Measurements from ENCODE around the gene KCNAB2.
"Not testable (repeated sequence)": the region's sequence is repeated elsewhere in the genome, so short reads cannot be mapped to it uniquely, and the experiment has no call there.

DNA sequence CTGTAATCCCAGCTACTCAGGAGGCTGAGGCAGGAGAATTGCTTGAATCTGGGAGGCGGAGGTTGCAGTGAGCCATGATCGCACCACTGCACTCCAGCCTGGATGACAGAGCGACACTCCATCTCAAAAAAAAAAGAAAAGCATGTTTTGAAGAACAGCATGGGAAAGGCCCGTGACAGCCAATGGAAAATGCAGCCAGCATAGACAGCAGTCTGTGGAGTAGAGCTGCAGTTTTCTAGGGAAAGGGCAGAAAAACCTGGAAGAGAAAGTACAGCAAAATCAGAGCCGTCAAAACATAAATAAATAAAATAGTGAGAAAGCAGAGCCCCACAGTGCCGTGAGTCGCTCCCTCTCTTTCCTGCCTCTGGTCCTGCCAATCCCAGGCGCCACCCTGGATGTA is 31.4 kb downstream of the KCNAB2 start:
- TF ChIP-seq CREB1 (CRISPR knock-in tag; IDR thresholded peaks at IDR 0.05); ZNF416 (CRISPR knock-in tag; IDR thresholded peaks at IDR 0.05); CREM (CRISPR knock-in tag; IDR thresholded peaks at IDR 0.05); SMAD3 (CRISPR knock-in tag; IDR thresholded peaks at IDR 0.05; ENCODE audit: borderline replicate concordance); TP53 (CRISPR knock-in tag; IDR thresholded peaks at IDR 0.05); JUN (CRISPR knock-in tag; IDR thresholded peaks at IDR 0.05); GRHL2 (CRISPR knock-in tag; IDR thresholded peaks at IDR 0.05; ENCODE audit: insufficient replicate concordance, severe bottlenecking): not testable (repeated sequence)
- TF ChIP-seq, protein P1, sequence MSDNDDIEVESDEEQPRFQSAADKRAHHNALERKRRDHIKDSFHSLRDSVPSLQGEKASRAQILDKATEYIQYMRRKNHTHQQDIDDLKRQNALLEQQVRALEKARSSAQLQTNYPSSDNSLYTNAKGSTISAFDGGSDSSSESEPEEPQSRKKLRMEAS (CRISPR knock-in tag; IDR thresholded peaks at IDR 0.05) = not testable (repeated sequence)
- TF ChIP-seq, protein P2, sequence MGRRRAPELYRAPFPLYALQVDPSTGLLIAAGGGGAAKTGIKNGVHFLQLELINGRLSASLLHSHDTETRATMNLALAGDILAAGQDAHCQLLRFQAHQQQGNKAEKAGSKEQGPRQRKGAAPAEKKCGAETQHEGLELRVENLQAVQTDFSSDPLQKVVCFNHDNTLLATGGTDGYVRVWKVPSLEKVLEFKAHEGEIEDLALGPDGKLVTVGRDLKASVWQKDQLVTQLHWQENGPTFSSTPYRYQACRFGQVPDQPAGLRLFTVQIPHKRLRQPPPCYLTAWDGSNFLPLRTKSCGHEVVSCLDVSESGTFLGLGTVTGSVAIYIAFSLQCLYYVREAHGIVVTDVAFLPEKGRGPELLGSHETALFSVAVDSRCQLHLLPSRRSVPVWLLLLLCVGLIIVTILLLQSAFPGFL (CRISPR knock-in tag; IDR thresholded peaks at IDR 0.05; ENCODE audit: borderline replicate concordance) = not testable (repeated sequence)
- TF ChIP-seq, protein P3, sequence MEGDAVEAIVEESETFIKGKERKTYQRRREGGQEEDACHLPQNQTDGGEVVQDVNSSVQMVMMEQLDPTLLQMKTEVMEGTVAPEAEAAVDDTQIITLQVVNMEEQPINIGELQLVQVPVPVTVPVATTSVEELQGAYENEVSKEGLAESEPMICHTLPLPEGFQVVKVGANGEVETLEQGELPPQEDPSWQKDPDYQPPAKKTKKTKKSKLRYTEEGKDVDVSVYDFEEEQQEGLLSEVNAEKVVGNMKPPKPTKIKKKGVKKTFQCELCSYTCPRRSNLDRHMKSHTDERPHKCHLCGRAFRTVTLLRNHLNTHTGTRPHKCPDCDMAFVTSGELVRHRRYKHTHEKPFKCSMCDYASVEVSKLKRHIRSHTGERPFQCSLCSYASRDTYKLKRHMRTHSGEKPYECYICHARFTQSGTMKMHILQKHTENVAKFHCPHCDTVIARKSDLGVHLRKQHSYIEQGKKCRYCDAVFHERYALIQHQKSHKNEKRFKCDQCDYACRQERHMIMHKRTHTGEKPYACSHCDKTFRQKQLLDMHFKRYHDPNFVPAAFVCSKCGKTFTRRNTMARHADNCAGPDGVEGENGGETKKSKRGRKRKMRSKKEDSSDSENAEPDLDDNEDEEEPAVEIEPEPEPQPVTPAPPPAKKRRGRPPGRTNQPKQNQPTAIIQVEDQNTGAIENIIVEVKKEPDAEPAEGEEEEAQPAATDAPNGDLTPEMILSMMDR (IDR thresholded peaks at IDR 0.05) = not testable (repeated sequence)
- TF ChIP-seq, protein P4, sequence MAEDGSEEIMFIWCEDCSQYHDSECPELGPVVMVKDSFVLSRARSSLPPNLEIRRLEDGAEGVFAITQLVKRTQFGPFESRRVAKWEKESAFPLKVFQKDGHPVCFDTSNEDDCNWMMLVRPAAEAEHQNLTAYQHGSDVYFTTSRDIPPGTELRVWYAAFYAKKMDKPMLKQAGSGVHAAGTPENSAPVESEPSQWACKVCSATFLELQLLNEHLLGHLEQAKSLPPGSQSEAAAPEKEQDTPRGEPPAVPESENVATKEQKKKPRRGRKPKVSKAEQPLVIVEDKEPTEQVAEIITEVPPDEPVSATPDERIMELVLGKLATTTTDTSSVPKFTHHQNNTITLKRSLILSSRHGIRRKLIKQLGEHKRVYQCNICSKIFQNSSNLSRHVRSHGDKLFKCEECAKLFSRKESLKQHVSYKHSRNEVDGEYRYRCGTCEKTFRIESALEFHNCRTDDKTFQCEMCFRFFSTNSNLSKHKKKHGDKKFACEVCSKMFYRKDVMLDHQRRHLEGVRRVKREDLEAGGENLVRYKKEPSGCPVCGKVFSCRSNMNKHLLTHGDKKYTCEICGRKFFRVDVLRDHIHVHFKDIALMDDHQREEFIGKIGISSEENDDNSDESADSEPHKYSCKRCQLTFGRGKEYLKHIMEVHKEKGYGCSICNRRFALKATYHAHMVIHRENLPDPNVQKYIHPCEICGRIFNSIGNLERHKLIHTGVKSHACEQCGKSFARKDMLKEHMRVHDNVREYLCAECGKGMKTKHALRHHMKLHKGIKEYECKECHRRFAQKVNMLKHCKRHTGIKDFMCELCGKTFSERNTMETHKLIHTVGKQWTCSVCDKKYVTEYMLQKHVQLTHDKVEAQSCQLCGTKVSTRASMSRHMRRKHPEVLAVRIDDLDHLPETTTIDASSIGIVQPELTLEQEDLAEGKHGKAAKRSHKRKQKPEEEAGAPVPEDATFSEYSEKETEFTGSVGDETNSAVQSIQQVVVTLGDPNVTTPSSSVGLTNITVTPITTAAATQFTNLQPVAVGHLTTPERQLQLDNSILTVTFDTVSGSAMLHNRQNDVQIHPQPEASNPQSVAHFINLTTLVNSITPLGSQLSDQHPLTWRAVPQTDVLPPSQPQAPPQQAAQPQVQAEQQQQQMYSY (CRISPR knock-in tag; IDR thresholded peaks at IDR 0.05) = not testable (repeated sequence)
- TF ChIP-seq, protein P5, sequence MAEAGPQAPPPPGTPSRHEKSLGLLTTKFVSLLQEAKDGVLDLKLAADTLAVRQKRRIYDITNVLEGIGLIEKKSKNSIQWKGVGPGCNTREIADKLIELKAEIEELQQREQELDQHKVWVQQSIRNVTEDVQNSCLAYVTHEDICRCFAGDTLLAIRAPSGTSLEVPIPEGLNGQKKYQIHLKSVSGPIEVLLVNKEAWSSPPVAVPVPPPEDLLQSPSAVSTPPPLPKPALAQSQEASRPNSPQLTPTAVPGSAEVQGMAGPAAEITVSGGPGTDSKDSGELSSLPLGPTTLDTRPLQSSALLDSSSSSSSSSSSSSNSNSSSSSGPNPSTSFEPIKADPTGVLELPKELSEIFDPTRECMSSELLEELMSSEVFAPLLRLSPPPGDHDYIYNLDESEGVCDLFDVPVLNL (CRISPR knock-in tag; IDR thresholded peaks at IDR 0.05; ENCODE audit: borderline replicate concordance, low read depth) = not testable (repeated sequence)
- TF ChIP-seq, protein P6, sequence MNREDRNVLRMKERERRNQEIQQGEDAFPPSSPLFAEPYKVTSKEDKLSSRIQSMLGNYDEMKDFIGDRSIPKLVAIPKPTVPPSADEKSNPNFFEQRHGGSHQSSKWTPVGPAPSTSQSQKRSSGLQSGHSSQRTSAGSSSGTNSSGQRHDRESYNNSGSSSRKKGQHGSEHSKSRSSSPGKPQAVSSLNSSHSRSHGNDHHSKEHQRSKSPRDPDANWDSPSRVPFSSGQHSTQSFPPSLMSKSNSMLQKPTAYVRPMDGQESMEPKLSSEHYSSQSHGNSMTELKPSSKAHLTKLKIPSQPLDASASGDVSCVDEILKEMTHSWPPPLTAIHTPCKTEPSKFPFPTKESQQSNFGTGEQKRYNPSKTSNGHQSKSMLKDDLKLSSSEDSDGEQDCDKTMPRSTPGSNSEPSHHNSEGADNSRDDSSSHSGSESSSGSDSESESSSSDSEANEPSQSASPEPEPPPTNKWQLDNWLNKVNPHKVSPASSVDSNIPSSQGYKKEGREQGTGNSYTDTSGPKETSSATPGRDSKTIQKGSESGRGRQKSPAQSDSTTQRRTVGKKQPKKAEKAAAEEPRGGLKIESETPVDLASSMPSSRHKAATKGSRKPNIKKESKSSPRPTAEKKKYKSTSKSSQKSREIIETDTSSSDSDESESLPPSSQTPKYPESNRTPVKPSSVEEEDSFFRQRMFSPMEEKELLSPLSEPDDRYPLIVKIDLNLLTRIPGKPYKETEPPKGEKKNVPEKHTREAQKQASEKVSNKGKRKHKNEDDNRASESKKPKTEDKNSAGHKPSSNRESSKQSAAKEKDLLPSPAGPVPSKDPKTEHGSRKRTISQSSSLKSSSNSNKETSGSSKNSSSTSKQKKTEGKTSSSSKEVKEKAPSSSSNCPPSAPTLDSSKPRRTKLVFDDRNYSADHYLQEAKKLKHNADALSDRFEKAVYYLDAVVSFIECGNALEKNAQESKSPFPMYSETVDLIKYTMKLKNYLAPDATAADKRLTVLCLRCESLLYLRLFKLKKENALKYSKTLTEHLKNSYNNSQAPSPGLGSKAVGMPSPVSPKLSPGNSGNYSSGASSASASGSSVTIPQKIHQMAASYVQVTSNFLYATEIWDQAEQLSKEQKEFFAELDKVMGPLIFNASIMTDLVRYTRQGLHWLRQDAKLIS (CRISPR knock-in tag; IDR thresholded peaks at IDR 0.05; ENCODE audit: borderline replicate concordance) = not testable (repeated sequence)

Data from WTC11 (cell line).